Endothelial cell of umbilical vein (primary cell): Measurements from ENCODE around the gene HHEX. TPM values are rescaled to one million over a fixed set of nuclear protein-coding genes. Genes with fewer than 3 reads are reported as not detected.

Experiments
- BruUV-seq: library from RNA; stranded (reverse); fragments of 400-500 nt; replicated peaks from 2 replicates; lab custom pipeline; 2021; lab: Mats Ljungman, UMichigan
- CTCF ChIA-PET: fragments of 300-600, 350-600 bp; sonication (Branson Sonifier 250); formaldehyde crosslinking; loops from one replicate; lab custom pipeline; 2021; ENCODE audit warnings: antibody characterized with exemption, inconsistent platforms; lab: Charles Lee
- POLR2A ChIA-PET: fragments of 300-600, 350-600 bp; sonication (Branson Sonifier 250); formaldehyde crosslinking; loops from one replicate; lab custom pipeline; 2021; ENCODE audit warnings: antibody characterized with exemption, inconsistent platforms; lab: Charles Lee
- DNase-seq: peaks from one replicate; pipeline ENCODE4 v3.0.0-alpha.2; 2011; ENCODE audit warnings: low read depth, low spot score
- FAIRE-seq: peaks from 2 replicates; lab custom pipeline; 2011; peaks lifted over from hg19 to GRCh38; lab: Jason Lieb, UNC
- H2AFZ ChIP-seq: 2 replicates; pipeline ENCODE4 v1.6.0; 2012; ENCODE audit warnings: low read depth, low read length, control low read depth, inconsistent platforms
- H3K27ac ChIP-seq: 2 replicates; pipeline ENCODE4 v1.5.1; 2011; ENCODE audit warnings: low read depth, mild to moderate bottlenecking, control low read depth, low read length, moderate library complexity; ENCODE audit not compliant: insufficient read depth
- H3K27me3 ChIP-seq, 2 experiments: 2 replicates each; pipeline versions ENCODE4 v1.6.0 to v1.6.1; 2011; ENCODE audit warnings: low read length in 2 of 2, mixed read lengths in 1 of 2; ENCODE audit not compliant: control insufficient read depth in 2 of 2, insufficient read depth in 2 of 2
- H3K36me3 ChIP-seq, 2 experiments: 2 replicates in 1 of 2; 3 replicates in 1 of 2; pipeline ENCODE4 v1.5.1; 2011; ENCODE audit warnings: low read length in 2 of 2, mild to moderate bottlenecking in 1 of 2, moderate library complexity in 1 of 2; ENCODE audit not compliant: control insufficient read depth in 2 of 2, insufficient read depth in 2 of 2; ENCODE audit errors: extremely low read depth in 1 of 2
- H3K4me1 ChIP-seq: 3 replicates; pipeline ENCODE4 v1.5.1; 2011; ENCODE audit warnings: mild to moderate bottlenecking, low read length; ENCODE audit not compliant: control insufficient read depth, insufficient read depth; ENCODE audit errors: extremely low read depth
- H3K4me2 ChIP-seq: 2 replicates; pipeline ENCODE4 v1.6.1; 2011; ENCODE audit warnings: low read length, control low read depth, mixed read lengths; ENCODE audit not compliant: insufficient read depth
- H3K4me3 ChIP-seq, 3 experiments: fragments of 200-600 bp in 1 of 3; sonication (generic), shearing (Covaris generic) in 1 of 3; replicated peaks in 1 of 3; 2 replicates each; pipeline ENCODE4 v1.5.1; 2011 to 2016; ENCODE audit warnings: control low read depth in 3 of 3, low read length in 3 of 3, mild to moderate bottlenecking in 2 of 3, inconsistent platforms in 1 of 3, low read depth in 1 of 3, moderate library complexity in 1 of 3; ENCODE audit not compliant: insufficient read depth in 1 of 3
- H3K79me2 ChIP-seq: 2 replicates; pipeline ENCODE4 v1.6.0; 2012; ENCODE audit warnings: low read length, inconsistent platforms; ENCODE audit not compliant: control insufficient read depth, insufficient read depth
- H3K9ac ChIP-seq: replicated peaks from 2 replicates; pipeline ENCODE3; 2011; ENCODE audit warnings: low read length, control low read depth; ENCODE audit not compliant: insufficient read depth; ENCODE audit errors: extremely low read depth
- H3K9me1 ChIP-seq: replicated peaks from 3 replicates; pipeline ENCODE4 v1.6.0; 2011; ENCODE audit warnings: mild to moderate bottlenecking, low read length; ENCODE audit not compliant: control insufficient read depth, insufficient read depth; ENCODE audit errors: extremely low read depth
- H3K9me3 ChIP-seq: replicated peaks from 2 replicates; pipeline ENCODE4 v1.5.1; 2012; ENCODE audit warnings: low read length, inconsistent platforms; ENCODE audit not compliant: control insufficient read depth, insufficient read depth
- H4K20me1 ChIP-seq: replicated peaks from 2 replicates; pipeline ENCODE3; 2011; ENCODE audit warnings: mild to moderate bottlenecking, low read length; ENCODE audit not compliant: control insufficient read depth, insufficient read depth; ENCODE audit errors: extremely low read depth
- EZH2 ChIP-seq: IDR thresholded peaks from 2 replicates; pipeline ENCODE4 v1.6.1; 2012; ENCODE audit warnings: borderline replicate concordance, low read depth, mild to moderate bottlenecking, moderate library complexity, low read length, inconsistent platforms; ENCODE audit not compliant: severe bottlenecking
- FOS ChIP-seq: IDR thresholded peaks from 2 replicates; pipeline ENCODE4 v1.6.1; 2011; ENCODE audit warnings: mild to moderate bottlenecking, low read length, moderate library complexity, borderline replicate concordance; ENCODE audit not compliant: insufficient read depth
- GATA2 ChIP-seq: IDR thresholded peaks from 2 replicates; pipeline ENCODE4 v1.7.0; 2011; ENCODE audit warnings: low read depth, mild to moderate bottlenecking, moderate library complexity, mixed read lengths, low read length; ENCODE audit not compliant: insufficient read length, insufficient read depth
- JUN ChIP-seq: IDR thresholded peaks from 2 replicates; pipeline ENCODE4 v1.6.1; 2011; ENCODE audit warnings: borderline replicate concordance, low read depth; ENCODE audit not compliant: insufficient read length, insufficient read depth
- MAX ChIP-seq: IDR thresholded peaks from 2 replicates; pipeline ENCODE4 v1.6.1; 2011; ENCODE audit not compliant: insufficient read depth, insufficient read length
- MYC ChIP-seq: IDR thresholded peaks from one replicate; pipeline ENCODE4 v1.6.1; 2011; ENCODE audit warnings: mild to moderate bottlenecking, low read depth, low read length
- POLR2A ChIP-seq: IDR thresholded peaks from 2 replicates; pipeline ENCODE4 v1.6.1; 2012; ENCODE audit warnings: low read depth, mild to moderate bottlenecking, control low read depth, low read length
- POLR2AphosphoS5 ChIP-seq: IDR thresholded peaks from 2 replicates; pipeline ENCODE4 v1.6.1; 2012; ENCODE audit warnings: low read depth, mild to moderate bottlenecking, control low read depth, low read length, moderate library complexity; ENCODE audit not compliant: insufficient read depth
- dilution Hi-C: fragments of 300-500 bp; cut with MboI; formaldehyde crosslinking; loops from one replicate; pipeline ENCODE4 v1.15.0; 2019; ENCODE audit warnings: low sequenced_read_pairs; ENCODE audit not compliant: extremely low pct_ligation_motif_present
- intact Hi-C: fragments of 100-400 bp; cut with micrococcal nuclease; formaldehyde crosslinking; loops from one replicate; pipeline ENCODE4 v1.10.0; 2022
- polyA plus RNA-seq, 4 experiments: library from polyadenylated mRNA; depleted of rRNA in 3 of 4; stranded (reverse) in 3 of 4; unstranded in 1 of 4; fragments of >200 nt; gene quantifications; 2 replicates each; pipeline versions ENCODE4 v1.2.1 to v1.2.3, GENCODE V29; 2011 to 2012; ENCODE audit warnings: missing spikeins in 1 of 4
- total RNA-seq: library from RNA; stranded (reverse); gene quantifications from 2 replicates; pipeline ENCODE4 v1.2.3, GENCODE V29; 2021
- TF ChIP-seq, protein P1 (sequence below), 2 donors: IDR thresholded peaks; 1 replicate in 1 of 2; 2 replicates in 1 of 2; pipeline ENCODE4 v1.5.1; 2011; ENCODE audit warnings: low read length in 2 of 2, mild to moderate bottlenecking in 2 of 2, moderate library complexity in 2 of 2, control low read depth in 1 of 2, inconsistent platforms in 1 of 2, low read depth in 1 of 2; ENCODE audit not compliant: insufficient read depth in 1 of 2; ENCODE audit errors: extremely low read depth in 1 of 2

HHEX gene
- total and polyA plus RNA-seq, 2 donors (not counting 3 experiments of a cell fraction or from before 2014, with no cell fraction given): 81.0 to 110 TPM

- Histone ChIP-seq H3K9ac (no peak overlapping the region), H3K4me1 (no peaks in the 10 kb centered on the region), H3K27me3 (no peaks in the 10 kb centered on the region), H3K4me2 (no peak overlapping the region), H4K20me1 (no peaks in the 10 kb centered on the region), H3K9me1 (no peaks in the 10 kb centered on the region), H3K79me2 (no peaks in the 10 kb centered on the region), H3K27ac (no peak overlapping the region), H2AFZ (no peak overlapping the region), H3K9me3 (no peaks in the 10 kb centered on the region), H3K36me3 (no peaks in the 10 kb centered on the region), H3K4me3 (no peak overlapping the region)
- POLR2A ChIA-PET: no interaction called here
- no peak for DNase-seq
- CTCF ChIA-PET: interaction anchor here (3.9 kb wide), 1 partner anchor 11 kb away, joined by 12 read pairs; no protein-coding TSS in a partner anchor
- dilution Hi-C loops: no loop called here
- TF ChIP-seq MYC (no peak), MAX (no peak), POLR2A (no peak), FOS (no peak), GATA2 (no peak), POLR2AphosphoS5 (no peak), JUN (no peak), EZH2 (no peak)
- TF ChIP-seq, protein P1, sequence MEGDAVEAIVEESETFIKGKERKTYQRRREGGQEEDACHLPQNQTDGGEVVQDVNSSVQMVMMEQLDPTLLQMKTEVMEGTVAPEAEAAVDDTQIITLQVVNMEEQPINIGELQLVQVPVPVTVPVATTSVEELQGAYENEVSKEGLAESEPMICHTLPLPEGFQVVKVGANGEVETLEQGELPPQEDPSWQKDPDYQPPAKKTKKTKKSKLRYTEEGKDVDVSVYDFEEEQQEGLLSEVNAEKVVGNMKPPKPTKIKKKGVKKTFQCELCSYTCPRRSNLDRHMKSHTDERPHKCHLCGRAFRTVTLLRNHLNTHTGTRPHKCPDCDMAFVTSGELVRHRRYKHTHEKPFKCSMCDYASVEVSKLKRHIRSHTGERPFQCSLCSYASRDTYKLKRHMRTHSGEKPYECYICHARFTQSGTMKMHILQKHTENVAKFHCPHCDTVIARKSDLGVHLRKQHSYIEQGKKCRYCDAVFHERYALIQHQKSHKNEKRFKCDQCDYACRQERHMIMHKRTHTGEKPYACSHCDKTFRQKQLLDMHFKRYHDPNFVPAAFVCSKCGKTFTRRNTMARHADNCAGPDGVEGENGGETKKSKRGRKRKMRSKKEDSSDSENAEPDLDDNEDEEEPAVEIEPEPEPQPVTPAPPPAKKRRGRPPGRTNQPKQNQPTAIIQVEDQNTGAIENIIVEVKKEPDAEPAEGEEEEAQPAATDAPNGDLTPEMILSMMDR (IDR thresholded peaks at IDR 0.05; ENCODE audit: extremely low read depth in 1 of 2, insufficient read depth in 1 of 2, low read depth in 1 of 2, low read length in 2 of 2): no peak
- no peak for FAIRE-seq
- intact Hi-C loops: no loop called here
- BruUV-seq: no TSS peak
Measured at GRCh38 chr10:92714872-92715271, 25.1 kb downstream of the HHEX start.
